ENCODE measurements around the gene ITIH3.

ITIH3 gene

GRCh38 chr3:52810923-52811322 is 16.3 kb downstream of the ITIH3 start:
- ChIA-PET POLR2A (no interaction called here), CTCF (interaction anchor here (1.2 to 2.8 kb wide), 2 partner anchors 10 to 12 kb away, joined by 3 to 12 read pairs; no protein-coding TSS in a partner anchor)
- TF ChIP-seq NFRKB (IDR thresholded peaks at IDR 0.05): no peak
- TF ChIP-seq ARNT (IDR thresholded peaks at IDR 0.05): no peak
- TF ChIP-seq SP1 (IDR thresholded peaks at IDR 0.05): no peak
- no peak for TF ChIP-seq SUZ12 (IDR thresholded peaks at IDR 0.05)
- no peak for TF ChIP-seq PKNOX1 (IDR thresholded peaks at IDR 0.05)
- no peak for TF ChIP-seq BHLHE40 (IDR thresholded peaks at IDR 0.05; ENCODE audit: borderline replicate concordance)
- no peak for TF ChIP-seq ELF4 (IDR thresholded peaks at IDR 0.05)
- TF ChIP-seq L3MBTL2 (conservative IDR thresholded peaks at IDR 0.05): no peak
- no peak for TF ChIP-seq FOXM1 (IDR thresholded peaks at IDR 0.05; ENCODE audit: borderline replicate concordance)
- no peak for TF ChIP-seq CTBP1 (IDR thresholded peaks at IDR 0.05; ENCODE audit: borderline replicate concordance)
- TF ChIP-seq TARDBP (IDR thresholded peaks at IDR 0.05): no peak
- no peak for TF ChIP-seq FOXA1 (IDR thresholded peaks at IDR 0.05)
- no peak for TF ChIP-seq ZNF384 (IDR thresholded peaks at IDR 0.05)
- no peak for TF ChIP-seq FOXK2 (IDR thresholded peaks at IDR 0.05)
- no peak for TF ChIP-seq HDGF (IDR thresholded peaks at IDR 0.05; ENCODE audit: borderline replicate concordance)
- TF ChIP-seq LEF1 (IDR thresholded peaks at IDR 0.05; ENCODE audit: borderline replicate concordance): no peak
- DNase-seq (ENCODE audit: extremely low spot score): no peak

GRCh38 chr3:52811452-52812011 is 16.9 kb downstream of the ITIH3 start:
- POLR2A ChIA-PET: no interaction called here
- no peak for DNase-seq (ENCODE audit: extremely low spot score)
- CTCF ChIA-PET: interaction anchor here (1.2 to 2.8 kb wide), 2 partner anchors 9 to 13 kb away, joined by 3 to 12 read pairs; no protein-coding TSS in a partner anchor
- TF ChIP-seq BHLHE40 (IDR thresholded peaks at IDR 0.05; ENCODE audit: borderline replicate concordance) (no peak), FOXA1 (IDR thresholded peaks at IDR 0.05) (no peak), ZNF384 (IDR thresholded peaks at IDR 0.05) (no peak), SP1 (IDR thresholded peaks at IDR 0.05) (no peak), L3MBTL2 (conservative IDR thresholded peaks at IDR 0.05) (no peak), FOXK2 (IDR thresholded peaks at IDR 0.05) (no peak), NFRKB (IDR thresholded peaks at IDR 0.05) (no peak), ELF4 (IDR thresholded peaks at IDR 0.05) (no peak), SUZ12 (IDR thresholded peaks at IDR 0.05) (no peak), PKNOX1 (IDR thresholded peaks at IDR 0.05) (no peak), CTBP1 (IDR thresholded peaks at IDR 0.05; ENCODE audit: borderline replicate concordance) (no peak), FOXM1 (IDR thresholded peaks at IDR 0.05; ENCODE audit: borderline replicate concordance) (no peak), LEF1 (IDR thresholded peaks at IDR 0.05; ENCODE audit: borderline replicate concordance) (no peak), HDGF (IDR thresholded peaks at IDR 0.05; ENCODE audit: borderline replicate concordance) (no peak), TARDBP (IDR thresholded peaks at IDR 0.05) (no peak)

- ChIA-PET CTCF (no interaction called here), POLR2A (no interaction called here)
- no peak for TF ChIP-seq L3MBTL2 (conservative IDR thresholded peaks at IDR 0.05)
- no peak for TF ChIP-seq FOXA1 (IDR thresholded peaks at IDR 0.05)
- no peak for TF ChIP-seq ELF4 (IDR thresholded peaks at IDR 0.05)
- no peak for TF ChIP-seq NFRKB (IDR thresholded peaks at IDR 0.05)
- no peak for TF ChIP-seq TARDBP (IDR thresholded peaks at IDR 0.05)
- no peak for TF ChIP-seq LEF1 (IDR thresholded peaks at IDR 0.05; ENCODE audit: borderline replicate concordance)
- TF ChIP-seq BHLHE40 (IDR thresholded peaks at IDR 0.05; ENCODE audit: borderline replicate concordance): no peak
- TF ChIP-seq ZNF384 (IDR thresholded peaks at IDR 0.05): no peak
- TF ChIP-seq HDGF (IDR thresholded peaks at IDR 0.05; ENCODE audit: borderline replicate concordance): no peak
- no peak for TF ChIP-seq SP1 (IDR thresholded peaks at IDR 0.05)
- TF ChIP-seq FOXK2 (IDR thresholded peaks at IDR 0.05): no peak
- no peak for TF ChIP-seq SUZ12 (IDR thresholded peaks at IDR 0.05)
- TF ChIP-seq CTBP1 (IDR thresholded peaks at IDR 0.05; ENCODE audit: borderline replicate concordance): no peak
- no peak for TF ChIP-seq FOXM1 (IDR thresholded peaks at IDR 0.05; ENCODE audit: borderline replicate concordance)
- TF ChIP-seq PKNOX1 (IDR thresholded peaks at IDR 0.05): no peak
- no peak for TF ChIP-seq ARNT (IDR thresholded peaks at IDR 0.05)
- no peak for DNase-seq (ENCODE audit: extremely low spot score)
Observed at GRCh38 chr3:52813810-52814209, 19.2 kb downstream of the ITIH3 start.

- no peak for DNase-seq (ENCODE audit: extremely low spot score)
- POLR2A ChIA-PET: interaction anchor here (1.4 to 2.1 kb wide), 2 partner anchors 17 to 45 kb away, joined by 3 to 9 read pairs; partner anchors contain the start of gene NEK4
- TF ChIP-seq NFRKB (IDR thresholded peaks at IDR 0.05) (no peak), CTBP1 (IDR thresholded peaks at IDR 0.05; ENCODE audit: borderline replicate concordance) (no peak), ARNT (IDR thresholded peaks at IDR 0.05) (no peak), ZNF384 (IDR thresholded peaks at IDR 0.05) (no peak), HDGF (IDR thresholded peaks at IDR 0.05; ENCODE audit: borderline replicate concordance) (no peak), LEF1 (IDR thresholded peaks at IDR 0.05; ENCODE audit: borderline replicate concordance) (no peak), TARDBP (IDR thresholded peaks at IDR 0.05) (no peak), BHLHE40 (IDR thresholded peaks at IDR 0.05; ENCODE audit: borderline replicate concordance) (no peak), FOXM1 (IDR thresholded peaks at IDR 0.05; ENCODE audit: borderline replicate concordance) (no peak), FOXA1 (IDR thresholded peaks at IDR 0.05) (no peak), FOXK2 (IDR thresholded peaks at IDR 0.05) (no peak), SUZ12 (IDR thresholded peaks at IDR 0.05) (no peak), ELF4 (IDR thresholded peaks at IDR 0.05) (no peak), L3MBTL2 (conservative IDR thresholded peaks at IDR 0.05) (no peak), SP1 (IDR thresholded peaks at IDR 0.05) (no peak), PKNOX1 (IDR thresholded peaks at IDR 0.05) (no peak)
- CTCF ChIA-PET: no interaction called here
Observed at GRCh38 chr3:52816199-52816598, 21.6 kb downstream of the ITIH3 start.

- CTCF ChIA-PET: no interaction called here
- POLR2A ChIA-PET: interaction anchor here (1.4 to 2.1 kb wide), 2 partner anchors 18 to 46 kb away, joined by 3 to 9 read pairs; partner anchors contain the start of gene NEK4
- no peak for DNase-seq (ENCODE audit: extremely low spot score)
- TF ChIP-seq FOXA1 (IDR thresholded peaks at IDR 0.05) (no peak), CTBP1 (IDR thresholded peaks at IDR 0.05; ENCODE audit: borderline replicate concordance) (no peak), SP1 (IDR thresholded peaks at IDR 0.05) (no peak), FOXK2 (IDR thresholded peaks at IDR 0.05) (no peak), L3MBTL2 (conservative IDR thresholded peaks at IDR 0.05) (no peak), TARDBP (IDR thresholded peaks at IDR 0.05) (no peak), SUZ12 (IDR thresholded peaks at IDR 0.05) (no peak), LEF1 (IDR thresholded peaks at IDR 0.05; ENCODE audit: borderline replicate concordance) (no peak), ZNF384 (IDR thresholded peaks at IDR 0.05) (no peak), NFRKB (IDR thresholded peaks at IDR 0.05) (no peak), BHLHE40 (IDR thresholded peaks at IDR 0.05; ENCODE audit: borderline replicate concordance) (no peak), PKNOX1 (IDR thresholded peaks at IDR 0.05) (no peak), ELF4 (IDR thresholded peaks at IDR 0.05) (no peak), ARNT (IDR thresholded peaks at IDR 0.05) (no peak), HDGF (IDR thresholded peaks at IDR 0.05; ENCODE audit: borderline replicate concordance) (no peak), FOXM1 (IDR thresholded peaks at IDR 0.05; ENCODE audit: borderline replicate concordance) (no peak)
Observed at GRCh38 chr3:52816654-52817053, 22.1 kb downstream of the ITIH3 start.

All from HEK293T (cell line).